IgD-negative memory B cell (primary cell): ENCODE measurements around the gene PACSIN2. TPM values are rescaled to one million over a fixed set of nuclear protein-coding genes. Genes with fewer than 3 reads are reported as not detected.
"Not testable (repeated sequence)": the region's sequence is repeated elsewhere in the genome, so short reads cannot be mapped to it uniquely, and the experiment has no call there.

ENCODE experiments used
- H3K27ac Mint-ChIP-seq, 3 donors: one replicate each; pipeline ENCODE4 v1.8.0; 2020 to 2022; ENCODE audit warnings: mild to moderate bottlenecking in 3 of 3, mixed read lengths in 3 of 3, moderate library complexity in 1 of 3
- H3K27me3 Mint-ChIP-seq: one replicate; pipeline ENCODE4 v1.8.0; 2021; ENCODE audit warnings: mixed read lengths
- H3K36me3 Mint-ChIP-seq: one replicate; pipeline ENCODE4 v1.8.0; 2020; ENCODE audit warnings: mild to moderate bottlenecking, mixed read lengths
- H3K4me1 Mint-ChIP-seq, 3 donors: one replicate each; pipeline ENCODE4 v1.8.0; 2020 to 2022; ENCODE audit warnings: mixed read lengths in 3 of 3, mild to moderate bottlenecking in 1 of 3
- H3K4me3 Mint-ChIP-seq, 4 donors: one replicate each; pipeline ENCODE4 v1.8.0; 2020 to 2022; ENCODE audit warnings: mild to moderate bottlenecking in 4 of 4, mixed read lengths in 4 of 4, moderate library complexity in 3 of 4
- H3K9me3 Mint-ChIP-seq, 3 donors: one replicate each; pipeline ENCODE4 v1.8.0; 2020 to 2021; ENCODE audit warnings: mixed read lengths in 3 of 3, mild to moderate bottlenecking in 1 of 3
- polyA plus RNA-seq: library from polyadenylated mRNA; unstranded; fragments of 300-500 nt; fragmentation: Illumina TruSeq; gene quantifications from one replicate; pipeline ENCODE4 v1.2.3, GENCODE V29; 2021

Gene PACSIN2
- polyA plus RNA-seq, 1 donor from 2014 or later = 31.5 TPM

- Mint-ChIP-seq H3K27me3 (no peaks in the 10 kb centered on the region), H3K9me3 (no peaks in the 10 kb centered on the region), H3K27ac (no peak overlapping the region), H3K4me3 (no peak overlapping the region), H3K4me1 (peaks cover 13 to 27% (median 14%) of the 10 kb centered on the region in 3 donors), H3K36me3 (peaks cover 2% of the 10 kb centered on the region)
Observed at GRCh38 chr22:42918500-42918899, 96.4 kb downstream of the PACSIN2 start.

GRCh38 chr22:42917358-42917757 lies 97.6 kb downstream of the PACSIN2 start:
- not testable (repeated sequence) for H3K27ac Mint-ChIP-seq, H3K9me3 Mint-ChIP-seq, H3K27me3 Mint-ChIP-seq, H3K36me3 Mint-ChIP-seq, H3K4me3 Mint-ChIP-seq
- peaks cover 5 to 22% (median 5%) of the 10 kb centered on the region in 3 donors for H3K4me1 Mint-ChIP-seq

GRCh38 chr22:42915980-42916765 lies 98.8 kb downstream of the PACSIN2 start:
- peaks cover 6 to 24% (median 9%) of the 10 kb centered on the region in 3 donors for H3K4me1 Mint-ChIP-seq
- peak overlapping the region in 1 of 3 donors; percentile 31 for H3K27ac Mint-ChIP-seq
- H3K36me3 Mint-ChIP-seq = peaks cover 2% of the 10 kb centered on the region
- no peaks in the 10 kb centered on the region for H3K9me3 Mint-ChIP-seq
- no peak overlapping the region for H3K4me3 Mint-ChIP-seq
- no peaks in the 10 kb centered on the region for H3K27me3 Mint-ChIP-seq

DNA sequence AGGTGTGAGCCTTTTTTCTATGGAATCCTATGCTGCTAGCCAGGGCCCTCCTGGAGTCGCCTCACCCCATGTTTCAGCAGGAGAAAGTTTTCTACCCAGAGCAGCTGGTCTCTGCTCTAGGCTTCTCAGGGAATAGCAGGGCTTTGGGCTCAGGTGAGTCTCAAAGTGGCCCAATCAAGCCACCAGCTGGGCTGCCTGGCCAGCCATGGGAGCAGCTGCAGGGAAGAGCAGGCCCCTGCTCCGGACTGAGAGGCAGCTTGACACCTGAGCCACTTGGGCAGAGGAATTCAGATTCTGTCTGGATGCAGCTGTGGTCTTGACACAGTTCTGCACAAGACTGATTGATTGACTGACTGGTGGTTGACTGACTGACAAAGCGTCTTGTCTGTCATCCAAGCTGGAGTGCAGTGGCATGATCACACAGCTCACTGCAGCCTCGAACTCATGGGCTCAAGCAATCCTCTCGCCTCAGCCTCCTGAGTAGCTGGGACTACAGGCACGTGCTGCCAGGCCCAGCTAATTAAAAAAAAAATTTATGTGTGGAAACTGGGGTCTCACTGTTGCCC lies 100.4 kb downstream of the PACSIN2 start:
- peaks cover 5 to 20% (median 9%) of the 10 kb centered on the region in 3 donors for H3K4me1 Mint-ChIP-seq
- H3K27me3 Mint-ChIP-seq = no peaks in the 10 kb centered on the region
- H3K9me3 Mint-ChIP-seq = no peaks in the 10 kb centered on the region
- peak overlapping the region in 1 of 3 donors; percentile 68 for H3K27ac Mint-ChIP-seq
- H3K4me3 Mint-ChIP-seq = no peak overlapping the region
- no peaks in the 10 kb centered on the region for H3K36me3 Mint-ChIP-seq

- Mint-ChIP-seq H3K27ac (no peak overlapping the region), H3K27me3 (no peaks in the 10 kb centered on the region), H3K36me3 (no peaks in the 10 kb centered on the region), H3K4me1 (peaks cover 5 to 20% (median 9%) of the 10 kb centered on the region in 3 donors), H3K9me3 (no peaks in the 10 kb centered on the region), H3K4me3 (no peak overlapping the region)
Observed at GRCh38 chr22:42913874-42914510, 101.0 kb downstream of the PACSIN2 start.

GRCh38 chr22:42912059-42912458 lies 102.9 kb downstream of the PACSIN2 start:
- H3K4me1 Mint-ChIP-seq = peaks cover 7 to 21% (median 14%) of the 10 kb centered on the region in 3 donors
- H3K27me3 Mint-ChIP-seq = no peaks in the 10 kb centered on the region
- no peak overlapping the region for H3K4me3 Mint-ChIP-seq
- H3K36me3 Mint-ChIP-seq = no peaks in the 10 kb centered on the region
- no peaks in the 10 kb centered on the region for H3K9me3 Mint-ChIP-seq
- H3K27ac Mint-ChIP-seq = peak overlapping the region in 1 of 3 donors; percentile 8

GRCh38 chr22:42910221-42910942 lies 104.6 kb downstream of the PACSIN2 start:
- H3K4me1 Mint-ChIP-seq = peaks cover 7 to 18% (median 15%) of the 10 kb centered on the region in 3 donors
- H3K36me3 Mint-ChIP-seq = no peaks in the 10 kb centered on the region
- H3K4me3 Mint-ChIP-seq = no peak overlapping the region
- H3K9me3 Mint-ChIP-seq = no peaks in the 10 kb centered on the region
- no peak overlapping the region for H3K27ac Mint-ChIP-seq
- H3K27me3 Mint-ChIP-seq = no peaks in the 10 kb centered on the region

- Mint-ChIP-seq H3K36me3 (no peaks in the 10 kb centered on the region), H3K9me3 (no peaks in the 10 kb centered on the region), H3K27ac (peak overlapping the region in 1 of 3 donors; percentile 64)
Observed at GRCh38 chr22:42909363-42910058, 105.4 kb downstream of the PACSIN2 start.

DNA sequence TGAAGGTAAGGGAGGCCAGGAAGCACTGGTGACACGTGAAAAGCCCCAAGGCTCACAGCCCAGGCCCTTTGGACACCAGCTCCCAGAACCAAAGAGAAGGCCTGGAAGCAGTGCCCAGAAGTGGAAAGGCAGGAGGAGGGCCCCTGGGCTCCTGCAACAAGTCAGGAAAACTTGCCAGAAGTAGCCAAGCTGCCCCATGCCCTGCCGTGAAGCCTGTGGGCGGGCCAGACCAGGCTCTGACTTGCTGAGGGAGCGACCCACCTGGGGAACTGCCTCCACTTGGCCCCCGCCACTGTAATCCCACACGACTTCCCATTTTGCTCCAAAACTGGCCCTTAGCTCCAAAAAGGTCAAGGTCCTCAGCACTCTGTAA lies 106.6 kb downstream of the PACSIN2 start:
- Mint-ChIP-seq H3K4me1 (peaks cover 7 to 18% (median 15%) of the 10 kb centered on the region in 3 donors), H3K36me3 (peaks cover 3% of the 10 kb centered on the region), H3K9me3 (no peaks in the 10 kb centered on the region), H3K4me3 (no peak overlapping the region), H3K27ac (peak overlapping the region in 1 of 3 donors; percentile 81), H3K27me3 (no peaks in the 10 kb centered on the region)

More at GRCh38 chr22:42909363-42910058, 105.4 kb downstream of the PACSIN2 start:
- Mint-ChIP-seq H3K4me3 (no peak overlapping the region), H3K4me1 (peaks cover 7 to 18% (median 14%) of the 10 kb centered on the region in 3 donors), H3K27me3 (no peaks in the 10 kb centered on the region)

GRCh38 chr22:42907404-42908373 lies 107.3 kb downstream of the PACSIN2 start:
- peak overlapping the region in 1 of 3 donors; percentile 9 for H3K27ac Mint-ChIP-seq
- H3K36me3 Mint-ChIP-seq = peaks cover 3% of the 10 kb centered on the region
- H3K9me3 Mint-ChIP-seq = no peaks in the 10 kb centered on the region
- no peak overlapping the region for H3K4me3 Mint-ChIP-seq
- H3K4me1 Mint-ChIP-seq = peaks cover 7 to 18% (median 16%) of the 10 kb centered on the region in 3 donors
- no peaks in the 10 kb centered on the region for H3K27me3 Mint-ChIP-seq

DNA sequence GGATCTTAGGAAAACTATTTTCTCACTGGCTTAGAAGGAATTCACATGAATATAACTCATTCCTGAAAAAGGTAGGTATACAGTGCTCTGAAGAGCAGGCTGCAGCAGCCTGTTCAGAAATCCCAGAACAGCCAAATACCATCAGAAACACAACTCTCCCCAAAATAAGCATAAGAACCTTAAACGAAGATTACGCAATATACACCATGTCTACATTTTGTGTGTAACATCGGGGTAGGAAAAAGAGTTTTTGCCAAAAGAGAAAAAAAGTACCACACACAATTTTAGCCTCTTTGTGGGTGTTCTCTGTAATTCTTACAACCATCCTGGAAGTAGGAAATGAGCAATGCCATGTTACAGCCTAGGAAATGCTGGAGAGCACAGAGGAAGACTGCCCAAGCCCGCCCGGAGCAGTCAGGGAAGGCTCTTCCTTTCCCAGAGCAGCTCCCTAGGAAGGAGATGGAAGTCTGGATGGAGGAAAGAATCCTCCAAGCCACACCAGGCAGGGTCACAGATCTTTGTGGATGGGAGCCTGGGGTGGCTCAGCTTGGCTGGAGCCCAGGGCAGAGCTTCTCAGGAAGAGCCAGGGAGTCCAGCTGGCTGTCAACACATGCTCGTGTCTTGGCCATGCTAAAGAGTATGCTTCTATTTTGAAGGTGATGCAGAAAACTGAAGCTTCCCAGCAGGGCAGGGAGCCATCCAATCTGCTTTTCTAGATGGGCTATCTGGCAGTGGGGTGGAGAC lies 108.2 kb downstream of the PACSIN2 start:
- H3K9me3 Mint-ChIP-seq = no peaks in the 10 kb centered on the region
- H3K4me1 Mint-ChIP-seq = peaks cover 3 to 11% (median 7%) of the 10 kb centered on the region in 3 donors
- peak overlapping the region in 1 of 4 donors; percentile 9 for H3K4me3 Mint-ChIP-seq
- H3K27ac Mint-ChIP-seq = no peak overlapping the region
- no peaks in the 10 kb centered on the region for H3K27me3 Mint-ChIP-seq
- peaks cover 3% of the 10 kb centered on the region for H3K36me3 Mint-ChIP-seq

DNA sequence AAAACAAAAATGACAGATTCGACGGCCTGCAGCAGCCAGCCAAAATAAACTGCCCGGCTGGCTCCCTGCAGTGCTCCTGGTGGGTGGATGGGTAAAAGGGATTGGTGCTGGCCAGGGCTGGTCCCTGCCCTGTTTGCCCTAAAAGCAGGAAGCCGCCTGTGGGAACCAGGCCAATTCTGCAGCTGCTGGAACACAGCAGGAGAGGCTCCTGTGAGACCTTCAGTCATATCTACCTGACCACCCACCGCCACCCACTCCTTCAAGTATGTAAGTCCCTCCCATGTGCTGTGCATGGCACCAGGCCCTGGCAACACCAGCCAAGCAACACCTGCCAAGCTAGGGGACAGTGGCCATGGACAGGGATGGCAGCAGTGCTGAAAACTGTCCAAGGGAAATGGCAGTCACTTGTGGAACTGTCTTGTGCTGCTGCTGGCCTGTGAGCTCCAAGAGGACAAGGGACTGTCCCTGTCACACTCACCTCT lies 109.2 kb downstream of the PACSIN2 start:
- Mint-ChIP-seq H3K27ac (no peak overlapping the region), H3K36me3 (peaks cover 3% of the 10 kb centered on the region), H3K4me1 (peaks cover 2 to 9% (median 7%) of the 10 kb centered on the region in 3 donors), H3K9me3 (no peaks in the 10 kb centered on the region), H3K4me3 (no peak overlapping the region), H3K27me3 (no peaks in the 10 kb centered on the region)

DNA sequence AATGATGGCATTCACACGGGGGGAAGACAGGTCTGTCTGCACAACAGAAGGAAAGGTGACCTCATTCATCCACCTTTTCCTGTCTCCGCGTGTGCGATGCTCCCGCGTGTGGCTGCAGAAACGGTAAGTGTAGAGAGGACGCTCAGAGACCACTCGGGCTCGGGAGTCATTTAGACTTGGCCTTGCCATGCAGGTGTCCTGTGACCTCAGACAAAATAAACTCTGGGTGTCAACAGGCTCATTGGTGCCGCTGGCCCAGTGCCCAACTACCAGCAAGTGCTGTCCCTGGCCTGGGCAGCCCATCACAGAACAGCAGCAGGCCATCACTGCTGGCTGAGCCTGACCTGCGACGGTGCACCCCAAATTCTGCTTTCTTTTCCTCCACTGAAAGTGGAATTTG lies 109.7 kb downstream of the PACSIN2 start:
- H3K9me3 Mint-ChIP-seq = no peaks in the 10 kb centered on the region
- H3K27me3 Mint-ChIP-seq = no peaks in the 10 kb centered on the region
- H3K36me3 Mint-ChIP-seq = peaks cover 3% of the 10 kb centered on the region
- H3K4me1 Mint-ChIP-seq = peaks cover 2 to 9% (median 7%) of the 10 kb centered on the region in 3 donors
- H3K27ac Mint-ChIP-seq = no peak overlapping the region
- H3K4me3 Mint-ChIP-seq = no peak overlapping the region
